Left renal cortex interstitium (tissue), 4 donors: ENCODE data around the gene AIDA. TPM values are rescaled to one million over a fixed set of nuclear protein-coding genes. Genes with fewer than 3 reads are reported as not detected.

Experiments
- polyA plus RNA-seq, 4 donors: library from polyadenylated mRNA; unstranded; fragments of 120-200 nt; gene quantifications; one replicate each; pipeline ENCODE4 v1.2.1, GENCODE V29; 2013; ENCODE audit not compliant: insufficient read length in 4 of 4

AIDA gene
- polyA plus RNA-seq, 4 donors = 60.3 to 77.3 (median 67.6) TPM

Other genes with a start within 250 kb of the AIDA start
- 1 to 10 TPM in 2 of 4 donors, under 1 TPM in 2; 0.48 to 1.8 (median 1.1) TPM for gene HHIPL2, start 164.4 kb downstream of the AIDA start, polyA plus RNA-seq
- gene TAF1A, start 122.6 kb downstream of the AIDA start, polyA plus RNA-seq = 10 to 100 TPM; 14.7 to 18.8 (median 15.8) TPM
- 100 to 1,000 TPM in 1 of 4 donors, 10 to 100 TPM in 3; 54.0 to 102 (median 72.9) TPM for gene MIA3, start 94.4 kb downstream of the AIDA start, polyA plus RNA-seq
- gene BROX, start 73 bp upstream of the AIDA start, polyA plus RNA-seq = 10 to 100 TPM; 36.9 to 50.4 (median 41.5) TPM
- gene FAM177B, start 24.7 kb upstream of the AIDA start, polyA plus RNA-seq = under 1 TPM in 3 of 4 donors, not detected in 1; 0.13 to 0.35 (median 0.22) TPM
- gene DISP1, start 102.5 kb upstream of the AIDA start, polyA plus RNA-seq = 10 to 100 TPM; 12.1 to 15.2 (median 14.1) TPM